B cell (primary cell): Measurements from ENCODE around the gene SNRNP70. TPM values are rescaled to one million over a fixed set of nuclear protein-coding genes. Genes with fewer than 3 reads are reported as not detected.
"Not testable (repeated sequence)": the region's sequence is repeated elsewhere in the genome, so short reads cannot be mapped to it uniquely, and the experiment has no call there.

Experiments used
- ATAC-seq: fragments of 200-7000 bp; cut with Tn5 transposase; one replicate; pipeline ENCODE4 v1.10.0; 2021; ENCODE audit warnings: low read depth, mild to moderate bottlenecking, moderate number of reproducible peaks, moderate library complexity
- CTCF ChIA-PET: fragments of 350-600 bp; sonication (Branson Sonifier 250); formaldehyde crosslinking; loops from one replicate; lab custom pipeline; 2021; ENCODE audit warnings: antibody characterized with exemption, inconsistent platforms; lab: Charles Lee
- POLR2A ChIA-PET: fragments of 350-600 bp; sonication (Branson Sonifier 250); formaldehyde crosslinking; loops from one replicate; lab custom pipeline; 2021; ENCODE audit warnings: antibody characterized with exemption; lab: Charles Lee
- DNase-seq: peaks from one replicate; pipeline ENCODE4 v3.0.0; 2013
- H2AFZ ChIP-seq: 2 replicates; pipeline ENCODE4 v1.6.1; 2012; ENCODE audit warnings: mild to moderate bottlenecking, low read depth, low read length; ENCODE audit not compliant: insufficient read depth, poor library complexity, severe bottlenecking
- H3K27ac ChIP-seq, 2 donors: 1 replicate in 1 of 2; 2 replicates in 1 of 2; pipeline ENCODE4 v1.5.1; 2012 to 2013; ENCODE audit warnings: low read length in 2 of 2, mild to moderate bottlenecking in 2 of 2, moderate library complexity in 1 of 2
- H3K27me3 ChIP-seq, 4 experiments: fragments of 200-600 bp in 1 of 4; sonication (generic) in 1 of 4; replicated peaks in 1 of 4; 1 replicate in 2 of 4; 2 replicates in 2 of 4; pipeline versions ENCODE4 v1.6.1 to v1.7.0; 2013 to 2016; ENCODE audit warnings: low read length in 3 of 4, mild to moderate bottlenecking in 2 of 4, mixed read lengths in 1 of 4, moderate library complexity in 1 of 4; ENCODE audit not compliant: insufficient read depth in 4 of 4, control insufficient read depth in 3 of 4; ENCODE audit errors: control extremely low read depth in 1 of 4
- H3K36me3 ChIP-seq, 2 experiments: replicated peaks in 1 of 2; 1 replicate in 1 of 2; 2 replicates in 1 of 2; pipeline versions ENCODE4 v1.6.1 to v1.7.1; 2013; ENCODE audit warnings: low read length in 1 of 2; ENCODE audit not compliant: insufficient read depth in 2 of 2, control insufficient read depth in 1 of 2; ENCODE audit errors: control extremely low read depth in 1 of 2, extremely low read depth in 1 of 2
- H3K4me1 ChIP-seq, 2 donors: fragments of 200-600 bp in 1 of 2; sonication (generic) in 1 of 2; 1 replicate in 1 of 2; 2 replicates in 1 of 2; pipeline versions ENCODE4 v1.5.1 to v1.6.1; 2013 to 2017; ENCODE audit warnings: low read length in 2 of 2; ENCODE audit not compliant: control insufficient read depth in 2 of 2, insufficient read depth in 2 of 2
- H3K4me2 ChIP-seq: replicated peaks from 2 replicates; pipeline ENCODE3; 2012; ENCODE audit warnings: mild to moderate bottlenecking, low read depth, low read length; ENCODE audit not compliant: poor library complexity, severe bottlenecking
- H3K4me3 ChIP-seq, 5 experiments: fragments of 200-600 bp in 1 of 5; sonication (generic) in 1 of 5; 1 replicate in 3 of 5; 2 replicates in 2 of 5; pipeline versions ENCODE4 v1.5.1 to v1.7.0; 2011 to 2016; ENCODE audit warnings: low read length in 4 of 5, mild to moderate bottlenecking in 4 of 5, low read depth in 2 of 5, control low read depth in 1 of 5, moderate library complexity in 1 of 5; ENCODE audit not compliant: insufficient read depth in 1 of 5; ENCODE audit errors: control extremely low read depth in 1 of 5, extremely low read depth in 1 of 5
- H3K79me2 ChIP-seq: fragments of 200-600 bp; sonication (generic); one replicate; pipeline ENCODE4 v1.6.0; 2016; ENCODE audit warnings: low read length; ENCODE audit not compliant: control insufficient read depth, insufficient read depth
- H3K9ac ChIP-seq: fragments of 200-600 bp; sonication (generic); 2 replicates; pipeline ENCODE4 v1.6.1; 2017; ENCODE audit warnings: mild to moderate bottlenecking, low read length, moderate library complexity
- H3K9me3 ChIP-seq, 3 donors: one replicate each; pipeline versions ENCODE4 v1.6.1 to v1.7.1; 2013; ENCODE audit warnings: low read length in 2 of 3; ENCODE audit not compliant: control insufficient read depth in 2 of 3, insufficient read depth in 1 of 3; ENCODE audit errors: control extremely low read depth in 1 of 3
- H4K20me1 ChIP-seq: 2 replicates; pipeline ENCODE4 v1.6.0; 2012; ENCODE audit warnings: mild to moderate bottlenecking, low read length; ENCODE audit not compliant: insufficient read depth, control insufficient read depth, poor library complexity, severe bottlenecking
- H3K27ac Mint-ChIP-seq: one replicate; pipeline ENCODE4 v1.8.0; 2021; ENCODE audit warnings: mixed read lengths
- H3K27me3 Mint-ChIP-seq: one replicate; pipeline ENCODE4 v1.8.0; 2021; ENCODE audit warnings: mixed read lengths
- H3K4me1 Mint-ChIP-seq: one replicate; pipeline ENCODE4 v1.8.0; 2021; ENCODE audit warnings: mixed read lengths
- H3K4me3 Mint-ChIP-seq: one replicate; pipeline ENCODE4 v1.8.0; 2021; ENCODE audit warnings: mixed read lengths
- H3K9me3 Mint-ChIP-seq: one replicate; pipeline ENCODE4 v1.8.0; 2022; ENCODE audit warnings: mixed read lengths; ENCODE audit not compliant: insufficient read depth
- EZH2 ChIP-seq: IDR thresholded peaks from 2 replicates; pipeline ENCODE4 v1.6.1; 2012; ENCODE audit warnings: borderline replicate concordance, low read depth, mild to moderate bottlenecking, moderate library complexity, low read length; ENCODE audit not compliant: insufficient read depth, poor library complexity, severe bottlenecking
- WGBS: methylation state at CpG from one replicate; pipeline ENCODE4 v1.1.5; 2013; ENCODE audit warnings: missing lambda C conversion rate; ENCODE audit not compliant: insufficient coverage; 5-methylcytosine and 5-hydroxymethylcytosine counted together
- intact Hi-C: fragments of 100-400 bp; cut with micrococcal nuclease; formaldehyde crosslinking; loops from one replicate; pipeline ENCODE4 v1.10.0; 2022
- polyA plus RNA-seq: library from polyadenylated mRNA; depleted of rRNA; stranded (reverse); fragments of >200 nt; gene quantifications from 2 replicates; pipeline ENCODE4 v1.2.3, GENCODE V29; 2012
- total RNA-seq, 2 donors: library from RNA; stranded (reverse); fragments of 120-200 nt in 1 of 2; gene quantifications; 1 replicate in 1 of 2; 2 replicates in 1 of 2; pipeline versions ENCODE4 v1.2.3 to v1.2.4, GENCODE V29; 2013 to 2022
- TF ChIP-seq, protein P1 (sequence below): fragments of 200-600 bp; IDR thresholded peaks from one replicate; pipeline ENCODE4 v1.8.0; 2022; ENCODE audit warnings: antibody characterized with exemption, mild to moderate bottlenecking

SNRNP70 gene
- total and polyA plus RNA-seq, 2 donors (not counting 1 experiment from before 2014, with no cell fraction given): 598 to 954 TPM

DNA sequence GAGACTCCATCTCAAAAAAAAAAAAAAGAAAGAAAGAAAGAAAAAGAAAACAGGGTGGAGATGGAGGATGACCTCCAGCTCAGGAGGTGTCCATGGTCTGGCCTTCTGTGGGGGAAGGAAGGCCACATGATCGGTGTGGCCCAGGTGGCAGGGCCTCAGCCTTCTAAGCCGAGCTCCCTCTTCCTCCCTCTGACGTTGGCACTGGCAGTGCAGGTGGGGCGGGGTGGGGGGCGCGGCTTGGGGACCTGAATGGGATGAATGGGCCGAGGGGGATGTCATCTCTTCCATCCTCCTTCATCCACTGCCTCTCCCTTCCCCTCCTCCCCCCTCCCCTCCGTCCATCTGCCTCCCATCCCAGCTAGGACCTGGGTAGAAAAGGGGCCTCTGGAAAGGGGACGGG, 45.5 kb upstream of the SNRNP70 start:
- H3K27ac ChIP-seq, ATAC-seq, H3K27me3 ChIP-seq, H3K36me3 ChIP-seq, H3K79me2 ChIP-seq, H3K4me3 ChIP-seq, H3K4me1 ChIP-seq, H3K27ac Mint-ChIP-seq, H3K9me3 Mint-ChIP-seq, H3K9ac ChIP-seq, CTCF ChIA-PET, H3K4me1 Mint-ChIP-seq, DNase-seq, H4K20me1 ChIP-seq, POLR2A ChIA-PET, H3K9me3 ChIP-seq, H3K4me2 ChIP-seq, intact Hi-C loops, H2AFZ ChIP-seq, H3K4me3 Mint-ChIP-seq: not testable (repeated sequence)
- peaks cover 12% of the 10 kb centered on the region for H3K27me3 Mint-ChIP-seq
- WGBS: no CpG with 5 or more reads among the region's 9 CpGs

DNA sequence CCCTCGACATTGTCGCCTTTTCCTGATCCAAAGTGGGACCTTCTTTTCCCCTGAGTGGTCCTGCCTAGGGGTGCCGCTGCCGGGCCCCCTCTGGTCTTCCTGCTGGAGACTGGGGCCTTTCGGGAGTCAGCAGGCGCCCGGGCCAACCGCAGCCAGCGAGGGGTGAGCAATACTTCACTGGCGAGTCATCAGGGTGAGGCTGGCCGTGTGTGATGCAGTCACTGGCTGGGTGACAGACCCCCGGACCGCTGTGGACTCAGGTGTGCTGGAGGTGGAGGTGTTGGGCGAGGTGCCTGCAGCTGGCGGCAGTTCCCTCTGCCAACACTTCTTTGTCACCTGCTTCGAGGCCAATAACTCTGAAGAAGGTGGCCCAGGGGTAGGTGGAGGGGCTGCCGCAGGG, 43.1 kb upstream of the SNRNP70 start:
- ATAC-seq (no peak), DNase-seq (no peak)
- H3K4me1 Mint-ChIP-seq: no peaks in the 10 kb centered on the region
- no peaks in the 10 kb centered on the region for H3K27me3 ChIP-seq
- H3K36me3 ChIP-seq: no peaks in the 10 kb centered on the region
- H3K27me3 Mint-ChIP-seq: peaks cover 9% of the 10 kb centered on the region
- no peak overlapping the region for H3K9ac ChIP-seq
- H2AFZ ChIP-seq: no peak overlapping the region
- H3K9me3 Mint-ChIP-seq: no peaks in the 10 kb centered on the region
- no peak overlapping the region for H3K27ac ChIP-seq
- CTCF ChIA-PET: no interaction called here
- H3K27ac Mint-ChIP-seq: no peak overlapping the region
- 94% methylated on average over 15 of the region's 17 CpGs for WGBS
- H4K20me1 ChIP-seq: no peaks in the 10 kb centered on the region
- no peak overlapping the region for H3K4me3 Mint-ChIP-seq
- intact Hi-C loops: no loop called here
- H3K4me1 ChIP-seq: no peaks in the 10 kb centered on the region
- no peak for TF ChIP-seq EZH2
- TF ChIP-seq, protein P1, sequence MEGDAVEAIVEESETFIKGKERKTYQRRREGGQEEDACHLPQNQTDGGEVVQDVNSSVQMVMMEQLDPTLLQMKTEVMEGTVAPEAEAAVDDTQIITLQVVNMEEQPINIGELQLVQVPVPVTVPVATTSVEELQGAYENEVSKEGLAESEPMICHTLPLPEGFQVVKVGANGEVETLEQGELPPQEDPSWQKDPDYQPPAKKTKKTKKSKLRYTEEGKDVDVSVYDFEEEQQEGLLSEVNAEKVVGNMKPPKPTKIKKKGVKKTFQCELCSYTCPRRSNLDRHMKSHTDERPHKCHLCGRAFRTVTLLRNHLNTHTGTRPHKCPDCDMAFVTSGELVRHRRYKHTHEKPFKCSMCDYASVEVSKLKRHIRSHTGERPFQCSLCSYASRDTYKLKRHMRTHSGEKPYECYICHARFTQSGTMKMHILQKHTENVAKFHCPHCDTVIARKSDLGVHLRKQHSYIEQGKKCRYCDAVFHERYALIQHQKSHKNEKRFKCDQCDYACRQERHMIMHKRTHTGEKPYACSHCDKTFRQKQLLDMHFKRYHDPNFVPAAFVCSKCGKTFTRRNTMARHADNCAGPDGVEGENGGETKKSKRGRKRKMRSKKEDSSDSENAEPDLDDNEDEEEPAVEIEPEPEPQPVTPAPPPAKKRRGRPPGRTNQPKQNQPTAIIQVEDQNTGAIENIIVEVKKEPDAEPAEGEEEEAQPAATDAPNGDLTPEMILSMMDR: no peak
- H3K79me2 ChIP-seq: no peaks in the 10 kb centered on the region
- no peak overlapping the region for H3K4me2 ChIP-seq
- POLR2A ChIA-PET: no interaction called here
- no peaks in the 10 kb centered on the region for H3K9me3 ChIP-seq
- H3K4me3 ChIP-seq: no peak overlapping the region

GRCh38 chr19:49042666-49043065, 42.6 kb upstream of the SNRNP70 start:
- H4K20me1 ChIP-seq, DNase-seq, H3K4me3 Mint-ChIP-seq, H3K4me3 ChIP-seq, H3K27ac ChIP-seq, CTCF ChIA-PET, H2AFZ ChIP-seq, H3K27ac Mint-ChIP-seq, H3K4me1 Mint-ChIP-seq, POLR2A ChIA-PET, H3K27me3 ChIP-seq, ATAC-seq, intact Hi-C loops, H3K4me1 ChIP-seq, H3K9me3 ChIP-seq, H3K36me3 ChIP-seq, H3K79me2 ChIP-seq, H3K27me3 Mint-ChIP-seq, H3K9me3 Mint-ChIP-seq, H3K9ac ChIP-seq, H3K4me2 ChIP-seq: not testable (repeated sequence)
- no CpG with 5 or more reads among the region's 4 CpGs for WGBS
